Type B pancreatic cell (in vitro differentiated cells): Measurements from ENCODE around the gene SDK2. TPM values are rescaled to one million over a fixed set of nuclear protein-coding genes. Genes with fewer than 3 reads are reported as not detected.

Experiments
- DNase-seq: peaks from one replicate; pipeline ENCODE4 v3.0.0; 2021; ENCODE audit warnings: mixed read lengths; ENCODE audit not compliant: unreplicated experiment; ENCODE audit errors: extremely low spot score
- H3K27ac Mint-ChIP-seq: 2 replicates; pipeline ENCODE4 v1.8.0; 2021; ENCODE audit warnings: mild to moderate bottlenecking, mixed read lengths
- H3K27me3 Mint-ChIP-seq: 2 replicates; pipeline ENCODE4 v1.8.0; 2021; ENCODE audit warnings: mixed read lengths
- H3K36me3 Mint-ChIP-seq: 2 replicates; pipeline ENCODE4 v1.8.0; 2021; ENCODE audit warnings: mixed read lengths
- H3K4me1 Mint-ChIP-seq: one replicate; pipeline ENCODE4 v1.8.0; 2021; ENCODE audit warnings: mixed read lengths; ENCODE audit not compliant: unreplicated experiment
- H3K4me3 Mint-ChIP-seq: 2 replicates; pipeline ENCODE4 v1.8.0; 2021; ENCODE audit warnings: mild to moderate bottlenecking, mixed read lengths
- H3K9me3 Mint-ChIP-seq: 2 replicates; pipeline ENCODE4 v1.8.0; 2021; ENCODE audit warnings: mixed read lengths
- total RNA-seq: library from RNA; stranded (reverse); gene quantifications from 2 replicates; pipeline ENCODE4 v1.2.1, GENCODE V29; 2021; ENCODE audit warnings: low replicate concordance
- TF ChIP-seq, protein P1 (sequence below): fragments of 200-600 bp; sonication (generic); conservative IDR thresholded peaks from 2 replicates; pipeline ENCODE4 v1.5.0; 2021; ENCODE audit warnings: antibody characterized with exemption, mild to moderate bottlenecking

SDK2 gene
- total RNA-seq, 1 donor from 2014 or later = 47.3 TPM

DNA sequence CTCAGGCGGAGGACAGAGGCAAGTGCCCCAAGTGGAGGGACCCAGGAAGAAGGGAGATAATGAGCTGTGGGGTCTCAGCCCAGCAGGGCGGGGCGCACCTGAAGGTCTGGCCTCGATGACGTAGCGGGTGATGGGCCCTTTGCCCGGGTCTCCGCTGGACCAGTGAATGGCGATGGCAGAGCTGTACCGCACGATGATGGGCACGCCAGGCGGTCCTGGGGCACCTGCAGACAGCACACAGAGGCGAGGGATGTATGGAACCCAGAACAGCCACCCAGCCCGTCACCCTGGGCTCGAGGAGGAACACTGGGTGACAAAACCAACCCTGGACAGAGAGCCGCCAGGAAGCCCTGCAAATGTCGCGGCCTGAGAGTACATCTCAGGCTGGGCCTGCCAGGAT, 286.3 kb downstream of the SDK2 start:
- no peaks in the 10 kb centered on the region for H3K36me3 Mint-ChIP-seq
- DNase-seq = no peak
- peaks cover 4% of the 10 kb centered on the region for H3K27me3 Mint-ChIP-seq
- peaks cover 37% of the 10 kb centered on the region for H3K4me1 Mint-ChIP-seq
- H3K9me3 Mint-ChIP-seq = no peaks in the 10 kb centered on the region
- H3K4me3 Mint-ChIP-seq = no peak overlapping the region
- no peak overlapping the region for H3K27ac Mint-ChIP-seq
- TF ChIP-seq, protein P1, sequence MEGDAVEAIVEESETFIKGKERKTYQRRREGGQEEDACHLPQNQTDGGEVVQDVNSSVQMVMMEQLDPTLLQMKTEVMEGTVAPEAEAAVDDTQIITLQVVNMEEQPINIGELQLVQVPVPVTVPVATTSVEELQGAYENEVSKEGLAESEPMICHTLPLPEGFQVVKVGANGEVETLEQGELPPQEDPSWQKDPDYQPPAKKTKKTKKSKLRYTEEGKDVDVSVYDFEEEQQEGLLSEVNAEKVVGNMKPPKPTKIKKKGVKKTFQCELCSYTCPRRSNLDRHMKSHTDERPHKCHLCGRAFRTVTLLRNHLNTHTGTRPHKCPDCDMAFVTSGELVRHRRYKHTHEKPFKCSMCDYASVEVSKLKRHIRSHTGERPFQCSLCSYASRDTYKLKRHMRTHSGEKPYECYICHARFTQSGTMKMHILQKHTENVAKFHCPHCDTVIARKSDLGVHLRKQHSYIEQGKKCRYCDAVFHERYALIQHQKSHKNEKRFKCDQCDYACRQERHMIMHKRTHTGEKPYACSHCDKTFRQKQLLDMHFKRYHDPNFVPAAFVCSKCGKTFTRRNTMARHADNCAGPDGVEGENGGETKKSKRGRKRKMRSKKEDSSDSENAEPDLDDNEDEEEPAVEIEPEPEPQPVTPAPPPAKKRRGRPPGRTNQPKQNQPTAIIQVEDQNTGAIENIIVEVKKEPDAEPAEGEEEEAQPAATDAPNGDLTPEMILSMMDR = no peak

DNA sequence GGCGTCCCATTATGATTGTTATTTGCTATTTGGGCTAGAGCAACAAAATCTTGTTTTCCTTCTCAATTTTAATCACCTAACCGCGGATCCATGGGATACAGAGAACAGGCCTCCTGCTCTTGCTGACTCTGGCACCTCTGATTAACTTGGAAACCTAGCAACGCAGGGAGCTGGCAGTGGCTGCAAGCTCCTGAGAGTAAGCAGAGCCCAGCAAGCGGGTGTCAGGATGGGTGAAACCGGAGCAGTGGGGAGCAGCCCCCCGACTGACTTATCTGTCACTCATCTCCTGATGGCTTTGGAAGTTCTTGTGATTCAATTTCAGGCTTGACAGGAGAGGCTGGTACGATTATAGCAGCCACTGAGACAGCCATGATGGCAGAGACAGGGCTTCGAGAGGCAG, 286.9 kb downstream of the SDK2 start:
- no peaks in the 10 kb centered on the region for H3K9me3 Mint-ChIP-seq
- H3K27me3 Mint-ChIP-seq = peaks cover 4% of the 10 kb centered on the region
- no peak overlapping the region for H3K27ac Mint-ChIP-seq
- DNase-seq = no peak
- peaks cover 35% of the 10 kb centered on the region for H3K4me1 Mint-ChIP-seq
- TF ChIP-seq, protein P1 = no peak
- H3K36me3 Mint-ChIP-seq = no peaks in the 10 kb centered on the region
- no peak overlapping the region for H3K4me3 Mint-ChIP-seq

DNA sequence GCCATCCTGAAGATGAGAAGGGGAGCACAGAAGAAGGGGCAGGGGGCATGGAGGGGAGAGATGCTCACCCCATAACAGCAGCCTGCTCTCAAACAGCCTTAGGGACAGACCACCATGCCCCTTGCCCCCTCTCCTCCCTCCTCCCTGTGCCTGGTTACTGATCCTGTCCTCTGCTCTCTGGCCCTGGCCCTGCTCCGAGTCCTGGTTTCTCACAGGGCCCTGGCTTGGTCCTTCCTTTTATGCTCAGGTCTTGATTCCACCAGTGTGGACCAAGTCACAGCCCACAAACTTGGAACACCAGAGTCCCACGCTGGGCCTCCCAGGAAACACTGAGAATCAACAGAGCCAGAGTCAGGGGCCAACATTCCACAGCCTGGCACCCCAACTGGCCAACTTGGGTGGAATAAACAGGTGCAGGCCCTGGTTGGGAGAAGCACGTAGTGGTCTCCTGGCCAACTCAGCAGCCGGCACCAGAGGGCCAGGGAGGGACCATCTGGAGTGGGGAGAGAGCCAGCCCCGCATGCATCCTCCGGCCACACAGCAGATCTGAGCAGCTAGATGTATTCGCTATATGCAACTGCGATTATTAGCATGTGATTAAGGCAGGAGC, 287.6 kb downstream of the SDK2 start:
- H3K4me3 Mint-ChIP-seq = no peak overlapping the region

DNA sequence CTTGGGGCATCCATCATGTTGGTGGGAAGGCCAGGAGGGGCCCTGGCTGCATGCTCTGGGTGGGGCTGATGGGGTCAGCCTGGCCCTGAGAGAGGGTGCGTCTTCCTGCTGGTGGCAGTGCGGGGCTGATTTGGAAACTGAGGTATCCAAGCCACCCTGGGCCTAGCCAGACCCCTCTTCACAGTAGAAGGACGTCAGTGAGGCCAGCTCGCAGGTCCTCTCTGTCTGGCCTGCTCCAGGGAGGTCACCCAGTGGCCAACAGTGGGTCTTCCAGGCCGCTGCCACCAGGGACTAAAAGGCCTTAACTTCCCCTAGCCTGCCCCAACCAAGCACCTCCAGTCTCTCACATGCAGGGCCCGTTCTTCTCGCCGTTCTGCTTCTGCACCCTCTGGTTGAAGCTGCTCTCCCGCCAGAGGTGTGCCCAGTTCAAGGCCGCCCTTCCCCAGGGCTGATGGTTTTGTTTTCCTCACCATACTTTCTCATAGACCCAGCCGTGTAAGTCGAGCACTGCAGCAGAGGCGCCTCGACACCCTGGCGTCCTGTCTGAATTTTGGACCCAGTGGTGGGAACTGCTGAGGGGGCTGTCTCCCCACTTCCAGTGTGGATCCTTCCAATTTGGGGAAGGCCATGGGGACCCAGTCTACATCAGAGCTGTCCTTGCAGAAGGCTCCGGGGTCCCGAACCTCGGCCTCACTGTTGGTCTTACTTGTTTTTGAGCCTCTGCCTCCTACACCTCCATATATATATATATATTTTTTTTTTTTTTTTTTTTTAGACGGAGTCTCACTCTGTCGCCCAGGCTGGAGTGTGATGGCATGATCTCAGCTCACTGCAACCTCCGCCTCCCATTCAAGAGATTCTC, 289.6 kb downstream of the SDK2 start:
- H3K27me3 Mint-ChIP-seq = no peaks in the 10 kb centered on the region
- peaks cover 10% of the 10 kb centered on the region for H3K4me1 Mint-ChIP-seq
- TF ChIP-seq, protein P1 = no peak
- no peaks in the 10 kb centered on the region for H3K9me3 Mint-ChIP-seq
- H3K36me3 Mint-ChIP-seq = no peaks in the 10 kb centered on the region
- DNase-seq = no peak
- H3K4me3 Mint-ChIP-seq = no peak overlapping the region
- no peak overlapping the region for H3K27ac Mint-ChIP-seq

More for the DNA sequence above, 287.6 kb downstream of the SDK2 start:
- TF ChIP-seq, protein P1 = no peak
- H3K9me3 Mint-ChIP-seq = no peaks in the 10 kb centered on the region
- no peak overlapping the region for H3K27ac Mint-ChIP-seq
- H3K27me3 Mint-ChIP-seq = peaks cover 4% of the 10 kb centered on the region
- peaks cover 28% of the 10 kb centered on the region for H3K4me1 Mint-ChIP-seq
- no peaks in the 10 kb centered on the region for H3K36me3 Mint-ChIP-seq
- DNase-seq = no peak

DNA sequence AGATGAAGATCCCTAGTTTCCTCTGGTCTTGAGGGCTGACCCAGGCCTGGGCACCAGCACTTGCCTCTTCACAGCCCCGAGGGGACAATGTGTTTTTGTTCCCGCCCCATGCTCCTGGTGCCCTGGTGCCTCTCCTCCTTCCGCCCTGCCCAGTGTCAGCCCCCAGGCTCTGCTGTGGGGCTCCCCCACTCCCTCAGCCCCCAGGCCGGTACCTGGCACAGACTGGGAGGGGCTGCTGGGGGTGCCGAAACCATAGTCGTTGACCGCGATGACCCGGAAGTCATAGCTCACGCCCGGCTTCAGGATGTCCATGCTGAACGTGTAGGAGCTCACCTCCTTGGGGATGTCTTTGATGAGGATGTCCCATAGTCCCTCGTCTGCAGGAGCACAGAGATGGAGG, 292.0 kb downstream of the SDK2 start:
- TF ChIP-seq, protein P1 = no peak
- Mint-ChIP-seq H3K9me3 (no peaks in the 10 kb centered on the region), H3K4me3 (no peak overlapping the region), H3K27ac (no peak overlapping the region), H3K4me1 (peaks cover 28% of the 10 kb centered on the region), H3K27me3 (no peaks in the 10 kb centered on the region), H3K36me3 (no peaks in the 10 kb centered on the region)
- DNase-seq = no peak
